ENCODE measurements around the gene UBE2V1.

UBE2V1 gene

GRCh38 chr20:50097843-50098242 lies 15.1 kb downstream of the UBE2V1 start:
- no peak for TF ChIP-seq CTCF (IDR thresholded peaks at IDR 0.05)
- Histone ChIP-seq H3K27me3 (no peaks in the 10 kb centered on the region), H3K27ac (no peak overlapping the region), H3K4me3 (ENCODE audit: low read depth in 1 of 2, low read length in 1 of 2) (no peak overlapping the region), H3K36me3 (peaks cover 43% of the 10 kb centered on the region), H3K4me1 (ENCODE audit: control insufficient read depth in 1 of 2, insufficient read depth in 1 of 2, low read depth in 1 of 2, low read length in 1 of 2) (peaks cover 7% of the 10 kb centered on the region in 2 experiments), H3K9me3 (no peaks in the 10 kb centered on the region)

GRCh38 chr20:50096237-50096636 lies 16.7 kb downstream of the UBE2V1 start:
- TF ChIP-seq CTCF (IDR thresholded peaks at IDR 0.05) = no peak
- peaks cover 6 to 8% of the 10 kb centered on the region in 2 experiments for H3K4me1 ChIP-seq (ENCODE audit: control insufficient read depth in 1 of 2, insufficient read depth in 1 of 2, low read depth in 1 of 2, low read length in 1 of 2)
- H3K9me3 ChIP-seq = no peaks in the 10 kb centered on the region
- H3K36me3 ChIP-seq = peaks cover 53% of the 10 kb centered on the region
- H3K4me3 ChIP-seq (ENCODE audit: low read depth in 1 of 2, low read length in 1 of 2) = no peak overlapping the region
- no peak overlapping the region for H3K27ac ChIP-seq
- H3K27me3 ChIP-seq = no peaks in the 10 kb centered on the region

GRCh38 chr20:50095476-50096078 lies 17.4 kb downstream of the UBE2V1 start:
- no peaks in the 10 kb centered on the region for H3K9me3 ChIP-seq
- no peak overlapping the region for H3K27ac ChIP-seq
- TF ChIP-seq CTCF (IDR thresholded peaks at IDR 0.05) = no peak
- peaks cover 3 to 8% of the 10 kb centered on the region in 2 experiments for H3K4me1 ChIP-seq (ENCODE audit: control insufficient read depth in 1 of 2, insufficient read depth in 1 of 2, low read depth in 1 of 2, low read length in 1 of 2)
- no peak overlapping the region for H3K4me3 ChIP-seq (ENCODE audit: low read depth in 1 of 2, low read length in 1 of 2)
- peaks cover 53% of the 10 kb centered on the region for H3K36me3 ChIP-seq
- no peaks in the 10 kb centered on the region for H3K27me3 ChIP-seq

- Histone ChIP-seq H3K36me3 (peaks cover 60% of the 10 kb centered on the region), H3K27me3 (no peaks in the 10 kb centered on the region), H3K4me1 (ENCODE audit: control insufficient read depth in 1 of 2, insufficient read depth in 1 of 2, low read depth in 1 of 2, low read length in 1 of 2) (peaks cover 3 to 8% of the 10 kb centered on the region in 2 experiments), H3K9me3 (no peaks in the 10 kb centered on the region), H3K4me3 (ENCODE audit: low read depth in 1 of 2, low read length in 1 of 2) (no peak overlapping the region), H3K27ac (no peak overlapping the region)
- TF ChIP-seq CTCF (IDR thresholded peaks at IDR 0.05) = no peak
These were observed 18.4 kb downstream of the UBE2V1 start for GRCh38 chr20:50094522-50094921.

GRCh38 chr20:50093240-50093639 lies 19.7 kb downstream of the UBE2V1 start:
- Histone ChIP-seq H3K4me1 (ENCODE audit: control insufficient read depth in 1 of 2, insufficient read depth in 1 of 2, low read depth in 1 of 2, low read length in 1 of 2) (peaks cover 3 to 8% of the 10 kb centered on the region in 2 experiments), H3K27me3 (no peaks in the 10 kb centered on the region), H3K9me3 (no peaks in the 10 kb centered on the region), H3K36me3 (peaks cover 66% of the 10 kb centered on the region), H3K27ac (no peak overlapping the region), H3K4me3 (ENCODE audit: low read depth in 1 of 2, low read length in 1 of 2) (no peak overlapping the region)
- TF ChIP-seq CTCF (IDR thresholded peaks at IDR 0.05) = no peak

All from neutrophil (primary cell).